ENCODE results near the gene UBE2B. TPM values are rescaled to one million over a fixed set of nuclear protein-coding genes. Genes with fewer than 3 reads are reported as not detected.
A peak's percentile ranks its signal among the peaks of the same experiment; 100 is the strongest.
"Not testable (repeated sequence)": the region's sequence is repeated elsewhere in the genome, so short reads cannot be mapped to it uniquely, and the experiment has no call there.

UBE2B gene
- 67.8 TPM for total RNA-seq

DNA sequence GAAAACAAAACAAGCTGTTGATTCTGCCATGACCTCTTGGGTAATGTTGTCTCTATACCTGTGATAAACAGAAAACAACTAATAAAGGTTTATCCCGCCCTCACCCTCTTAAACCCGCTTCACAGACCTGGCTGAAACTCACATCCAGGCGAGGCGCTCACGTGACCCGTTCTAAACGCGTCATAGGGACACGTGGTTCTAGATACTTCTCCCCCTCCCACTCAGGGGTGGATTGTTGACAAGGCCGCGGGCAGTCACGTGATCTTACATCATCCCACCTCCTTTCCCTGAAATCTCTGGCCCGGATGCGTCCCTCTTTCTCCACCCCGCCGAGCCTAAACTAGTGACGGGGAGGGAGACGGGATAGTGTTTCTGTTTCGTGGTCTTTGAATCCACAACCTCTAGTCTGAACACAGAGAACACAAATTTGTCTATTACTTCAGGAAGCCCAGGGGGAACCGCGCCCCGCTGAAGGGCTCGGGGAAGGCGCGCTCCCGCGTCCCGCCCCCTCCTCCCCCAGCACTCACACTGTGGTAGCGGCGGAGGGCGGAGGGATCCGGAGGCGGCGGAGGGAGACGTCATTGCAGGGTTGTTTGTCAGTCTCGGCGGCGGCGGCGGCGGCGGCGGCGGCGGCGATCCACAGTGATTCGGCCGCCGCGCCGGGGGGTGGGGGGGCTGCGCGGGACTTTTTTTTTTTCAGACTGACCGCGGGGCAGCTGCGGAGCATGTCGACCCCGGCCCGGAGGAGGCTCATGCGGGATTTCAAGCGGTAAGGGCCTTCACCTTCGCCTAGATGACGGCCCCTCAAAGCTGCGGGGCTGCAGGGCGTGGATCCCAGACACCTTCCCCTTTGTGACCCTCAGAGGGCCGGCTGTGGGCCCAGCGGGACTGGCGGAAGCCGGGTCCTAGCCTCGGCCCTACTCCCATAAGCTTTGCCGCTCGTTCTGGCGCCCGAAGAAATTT is at the start of gene UBE2B:
Gene UBE2B, plus strand, starts transcription at position 699 of the 963 bp plus-strand sequence. Its CDS starts 27 bp downstream, at position 726.
- Histone ChIP-seq H3K4me3 (ENCODE audit: low read length in 3 of 3) (peak within 1 kb of the TSS; percentile 85 to 96 (median 92)), H3K27ac (ENCODE audit: low read depth, low read length) (peak within 1 kb of the TSS; percentile 100), H3K4me1 (ENCODE audit: control insufficient read depth in 3 of 3, insufficient read depth in 3 of 3, low read length in 3 of 3) (peaks cover 25 to 31% (median 29%) of the 10 kb centered on the region in 3 donors), H3K36me3 (ENCODE audit: control insufficient read depth in 3 of 3, insufficient read depth in 3 of 3, low read length in 3 of 3) (peaks cover 3 to 10% (median 7%) of the 10 kb centered on the region in 3 donors), H3K27me3 (ENCODE audit: control insufficient read depth in 3 of 3, insufficient read depth in 3 of 3, low read length in 3 of 3) (no peaks in the 10 kb centered on the region), H3K9me3 (ENCODE audit: control insufficient read depth in 3 of 3, low read length in 3 of 3) (no peaks in the 10 kb centered on the region), H3K9ac (ENCODE audit: low read depth in 1 of 3, low read length in 3 of 3) (peak within 1 kb of the TSS; percentile 99 to 100 (median 100))

DNA sequence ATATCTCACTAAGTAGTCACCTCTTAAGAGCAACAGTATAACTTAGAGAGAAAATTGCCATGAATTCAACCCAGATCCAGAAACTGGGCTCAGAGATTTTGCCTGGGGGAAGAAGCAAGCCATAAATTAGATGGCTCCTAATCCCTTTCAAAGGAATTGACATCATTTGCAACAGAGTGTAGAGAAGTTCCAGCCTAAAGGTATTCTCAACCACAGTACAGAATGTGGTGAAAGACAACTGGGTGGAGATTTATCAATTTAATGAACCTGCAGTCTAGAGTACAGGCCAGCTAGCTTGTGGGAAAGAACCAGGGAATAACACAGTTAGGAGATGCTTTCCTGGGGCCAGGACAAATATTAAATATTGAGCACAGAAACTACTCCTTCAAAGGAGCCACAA is 44.0 kb upstream of the UBE2B start:
- Histone ChIP-seq H3K4me1 (ENCODE audit: control insufficient read depth in 3 of 3, insufficient read depth in 3 of 3, low read length in 3 of 3) (no peaks in the 10 kb centered on the region), H3K27ac (ENCODE audit: low read depth, low read length) (no peak overlapping the region), H3K9me3 (ENCODE audit: control insufficient read depth in 3 of 3, low read length in 3 of 3) (peaks cover 2 to 3% (median 3%) of the 10 kb centered on the region in 3 donors), H3K27me3 (ENCODE audit: control insufficient read depth in 3 of 3, insufficient read depth in 3 of 3, low read length in 3 of 3) (no peaks in the 10 kb centered on the region), H3K4me3 (ENCODE audit: low read length in 3 of 3) (no peak overlapping the region), H3K36me3 (ENCODE audit: control insufficient read depth in 3 of 3, insufficient read depth in 3 of 3, low read length in 3 of 3) (peaks cover 0 to 2% (median 0%) of the 10 kb centered on the region in 3 donors), H3K9ac (ENCODE audit: low read depth in 1 of 3, low read length in 3 of 3) (no peak overlapping the region)

DNA sequence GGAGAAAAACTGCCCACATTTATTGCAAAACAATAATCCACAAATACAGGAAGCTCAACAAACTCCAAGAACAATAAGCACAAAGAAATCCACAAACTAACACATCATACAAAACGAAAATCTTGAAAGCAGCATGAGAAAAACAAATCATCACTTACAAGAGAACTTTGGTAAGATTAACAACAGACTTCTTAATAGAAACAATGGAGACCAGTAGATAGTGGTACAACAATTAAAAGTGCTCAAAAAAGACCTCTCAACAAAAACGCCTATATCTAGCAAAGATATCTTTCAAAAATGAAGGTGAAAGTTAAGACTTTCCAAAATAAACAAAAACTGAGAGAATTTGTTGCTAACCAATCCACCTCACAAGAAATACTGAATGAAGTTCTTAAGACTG is 42.8 kb upstream of the UBE2B start:
- no peaks in the 10 kb centered on the region for H3K4me1 ChIP-seq (ENCODE audit: control insufficient read depth in 3 of 3, insufficient read depth in 3 of 3, low read length in 3 of 3)
- no peak overlapping the region for H3K27ac ChIP-seq (ENCODE audit: low read depth, low read length)
- H3K9ac ChIP-seq (ENCODE audit: low read depth in 1 of 3, low read length in 3 of 3): no peak overlapping the region
- peaks cover 0 to 2% (median 0%) of the 10 kb centered on the region in 3 donors for H3K36me3 ChIP-seq (ENCODE audit: control insufficient read depth in 3 of 3, insufficient read depth in 3 of 3, low read length in 3 of 3)
- no peak overlapping the region for H3K4me3 ChIP-seq (ENCODE audit: low read length in 3 of 3)
- H3K9me3 ChIP-seq (ENCODE audit: control insufficient read depth in 3 of 3, low read length in 3 of 3): peaks cover 2 to 3% (median 3%) of the 10 kb centered on the region in 3 donors
- H3K27me3 ChIP-seq (ENCODE audit: control insufficient read depth in 3 of 3, insufficient read depth in 3 of 3, low read length in 3 of 3): no peaks in the 10 kb centered on the region

DNA sequence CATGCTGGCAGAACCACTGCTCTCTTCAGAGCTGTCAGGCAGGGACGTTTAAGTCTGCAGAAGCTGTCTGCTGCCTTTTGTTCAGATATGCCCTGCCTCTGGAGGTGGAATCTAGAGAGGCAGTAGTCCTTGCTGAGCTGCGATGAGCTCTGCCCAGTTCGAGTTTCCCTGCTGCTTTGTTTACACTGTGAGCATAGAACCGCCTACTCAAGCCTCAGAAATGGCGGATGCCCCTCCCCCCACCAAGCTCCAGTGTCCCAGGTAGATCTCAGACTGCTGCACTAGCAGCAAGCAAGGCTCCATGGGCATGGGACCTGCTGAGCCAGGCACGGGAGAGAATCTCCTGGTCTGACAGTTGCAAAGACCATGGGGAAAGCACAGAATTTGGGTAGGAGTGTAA is 34.5 kb upstream of the UBE2B start:
- H3K9me3 ChIP-seq (ENCODE audit: control insufficient read depth in 3 of 3, low read length in 3 of 3); H3K36me3 ChIP-seq (ENCODE audit: control insufficient read depth in 3 of 3, insufficient read depth in 3 of 3, low read length in 3 of 3); H3K4me3 ChIP-seq (ENCODE audit: low read length in 3 of 3); H3K4me1 ChIP-seq (ENCODE audit: control insufficient read depth in 3 of 3, insufficient read depth in 3 of 3, low read length in 3 of 3); H3K27ac ChIP-seq (ENCODE audit: low read depth, low read length); H3K27me3 ChIP-seq (ENCODE audit: control insufficient read depth in 3 of 3, insufficient read depth in 3 of 3, low read length in 3 of 3); H3K9ac ChIP-seq (ENCODE audit: low read depth in 1 of 3, low read length in 3 of 3): not testable (repeated sequence)

DNA sequence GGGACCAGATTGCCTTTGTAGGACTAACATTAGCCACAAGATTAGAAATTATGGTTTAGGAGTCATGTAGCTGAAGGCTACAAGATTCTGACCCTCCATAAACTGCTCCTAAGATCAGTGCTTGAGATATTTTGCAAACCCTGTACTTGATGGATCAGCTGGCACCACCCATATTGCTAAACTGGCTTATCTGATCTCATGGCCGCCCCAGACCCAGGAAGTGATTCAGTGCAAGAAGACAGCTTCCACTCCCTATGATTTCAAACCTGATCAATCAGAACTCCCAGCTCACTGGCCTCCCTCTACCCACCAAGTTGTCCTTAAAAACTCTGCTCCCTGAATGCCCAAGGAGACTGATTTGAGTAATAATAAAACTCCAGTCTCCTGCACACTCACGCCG is 27.9 kb upstream of the UBE2B start:
- not testable (repeated sequence) for H3K9me3 ChIP-seq (ENCODE audit: control insufficient read depth in 3 of 3, low read length in 3 of 3); H3K36me3 ChIP-seq (ENCODE audit: control insufficient read depth in 3 of 3, insufficient read depth in 3 of 3, low read length in 3 of 3); H3K27me3 ChIP-seq (ENCODE audit: control insufficient read depth in 3 of 3, insufficient read depth in 3 of 3, low read length in 3 of 3); H3K9ac ChIP-seq (ENCODE audit: low read depth in 1 of 3, low read length in 3 of 3); H3K4me3 ChIP-seq (ENCODE audit: low read length in 3 of 3); H3K4me1 ChIP-seq (ENCODE audit: control insufficient read depth in 3 of 3, insufficient read depth in 3 of 3, low read length in 3 of 3); H3K27ac ChIP-seq (ENCODE audit: low read depth, low read length)

DNA sequence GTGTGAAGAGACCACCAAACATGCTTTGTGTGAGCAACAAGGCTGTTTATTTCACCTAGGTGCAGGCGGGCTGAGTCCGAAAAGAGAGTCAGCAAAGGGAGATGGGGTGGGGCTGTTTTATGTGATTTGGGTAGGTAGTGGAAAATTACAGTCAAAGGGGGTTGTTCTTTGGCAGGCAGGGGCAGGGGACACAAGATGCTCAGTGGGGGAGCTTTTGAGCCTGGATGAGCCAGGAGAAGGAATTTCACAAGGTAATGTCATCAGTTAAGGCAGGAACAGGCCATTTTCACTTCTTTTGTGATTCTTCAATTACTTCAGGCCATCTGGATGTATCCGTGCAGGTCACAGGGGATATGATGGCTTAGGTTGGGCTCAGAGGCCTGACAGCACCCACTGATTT is 25.9 kb upstream of the UBE2B start:
- H3K9ac ChIP-seq (ENCODE audit: low read depth in 1 of 3, low read length in 3 of 3); H3K9me3 ChIP-seq (ENCODE audit: control insufficient read depth in 3 of 3, low read length in 3 of 3); H3K27ac ChIP-seq (ENCODE audit: low read depth, low read length); H3K36me3 ChIP-seq (ENCODE audit: control insufficient read depth in 3 of 3, insufficient read depth in 3 of 3, low read length in 3 of 3); H3K4me3 ChIP-seq (ENCODE audit: low read length in 3 of 3); H3K27me3 ChIP-seq (ENCODE audit: control insufficient read depth in 3 of 3, insufficient read depth in 3 of 3, low read length in 3 of 3); H3K4me1 ChIP-seq (ENCODE audit: control insufficient read depth in 3 of 3, insufficient read depth in 3 of 3, low read length in 3 of 3): not testable (repeated sequence)

DNA sequence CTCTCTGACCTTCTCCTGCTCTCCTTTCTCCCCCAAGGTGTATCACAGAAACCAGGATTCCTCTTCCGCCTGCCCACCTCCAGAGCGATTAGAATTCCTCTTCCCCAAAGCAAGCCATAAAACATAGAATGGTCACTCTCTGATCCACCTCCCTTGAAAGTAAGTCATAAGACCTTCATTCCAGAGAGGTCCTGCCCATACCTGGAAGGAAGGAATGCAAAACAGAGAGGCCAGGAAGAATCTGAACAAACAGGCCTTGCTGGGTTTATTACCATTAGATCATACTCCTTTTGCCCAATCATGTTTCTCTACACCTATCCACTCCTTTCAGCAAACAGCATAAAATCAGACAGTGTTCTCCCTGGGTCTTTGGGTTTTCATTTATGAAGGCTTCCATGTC is 25.4 kb upstream of the UBE2B start:
- Histone ChIP-seq H3K27me3 (ENCODE audit: control insufficient read depth in 3 of 3, insufficient read depth in 3 of 3, low read length in 3 of 3) (no peaks in the 10 kb centered on the region), H3K36me3 (ENCODE audit: control insufficient read depth in 3 of 3, insufficient read depth in 3 of 3, low read length in 3 of 3) (peaks cover 2 to 4% (median 3%) of the 10 kb centered on the region in 3 donors), H3K4me3 (ENCODE audit: low read length in 3 of 3) (no peak overlapping the region), H3K9me3 (ENCODE audit: control insufficient read depth in 3 of 3, low read length in 3 of 3) (no peaks in the 10 kb centered on the region), H3K27ac (ENCODE audit: low read depth, low read length) (no peak overlapping the region), H3K9ac (ENCODE audit: low read depth in 1 of 3, low read length in 3 of 3) (no peak overlapping the region), H3K4me1 (ENCODE audit: control insufficient read depth in 3 of 3, insufficient read depth in 3 of 3, low read length in 3 of 3) (no peaks in the 10 kb centered on the region)

DNA sequence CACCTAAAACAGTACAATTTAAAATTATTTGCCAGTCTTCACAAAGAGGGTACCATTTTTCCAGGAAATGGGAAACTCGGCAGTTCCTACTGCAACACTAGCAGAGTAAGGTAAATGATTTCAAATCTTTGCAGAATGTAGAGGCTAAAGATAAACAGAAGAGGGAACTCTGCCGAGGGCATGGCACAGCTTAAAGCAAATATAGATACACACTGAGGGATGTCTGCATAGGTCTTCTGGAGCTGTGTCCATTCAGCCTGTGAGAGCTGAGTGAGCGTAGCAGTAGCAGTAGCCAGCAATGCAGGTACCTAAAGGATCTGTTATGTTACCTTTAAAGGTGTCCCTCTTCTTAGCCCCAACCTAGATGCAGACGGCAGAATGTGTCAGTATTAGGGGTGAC is 21.9 kb upstream of the UBE2B start:
- Histone ChIP-seq H3K4me3 (ENCODE audit: low read length in 3 of 3) (no peak overlapping the region), H3K27ac (ENCODE audit: low read depth, low read length) (no peak overlapping the region), H3K9me3 (ENCODE audit: control insufficient read depth in 3 of 3, low read length in 3 of 3) (no peaks in the 10 kb centered on the region), H3K9ac (ENCODE audit: low read depth in 1 of 3, low read length in 3 of 3) (no peak overlapping the region), H3K36me3 (ENCODE audit: control insufficient read depth in 3 of 3, insufficient read depth in 3 of 3, low read length in 3 of 3) (peaks cover 2 to 4% (median 3%) of the 10 kb centered on the region in 3 donors), H3K4me1 (ENCODE audit: control insufficient read depth in 3 of 3, insufficient read depth in 3 of 3, low read length in 3 of 3) (peaks cover 0 to 4% (median 0%) of the 10 kb centered on the region in 3 donors), H3K27me3 (ENCODE audit: control insufficient read depth in 3 of 3, insufficient read depth in 3 of 3, low read length in 3 of 3) (no peaks in the 10 kb centered on the region)

DNA sequence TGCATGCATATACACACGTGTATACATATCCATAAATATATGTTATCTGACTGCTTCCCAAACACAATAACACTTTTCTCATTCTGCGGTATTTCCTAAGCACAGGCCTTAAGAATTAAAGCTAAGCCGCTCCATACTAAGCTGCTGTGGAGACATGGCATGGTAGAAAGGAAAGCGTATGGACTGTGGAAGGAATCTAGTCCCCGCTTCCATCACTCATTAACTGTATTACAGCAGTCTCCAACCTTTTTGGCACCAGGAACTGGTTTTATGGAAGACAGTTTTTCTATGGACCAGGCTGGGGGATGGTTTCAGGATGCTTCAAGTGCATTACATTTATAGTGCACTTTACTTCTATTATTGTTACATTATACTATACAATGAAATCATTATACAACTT is 15.7 kb upstream of the UBE2B start:
- no peak overlapping the region for H3K4me3 ChIP-seq (ENCODE audit: low read length in 3 of 3)
- H3K4me1 ChIP-seq (ENCODE audit: control insufficient read depth in 3 of 3, insufficient read depth in 3 of 3, low read length in 3 of 3): peaks cover 0 to 4% (median 0%) of the 10 kb centered on the region in 3 donors
- no peaks in the 10 kb centered on the region for H3K36me3 ChIP-seq (ENCODE audit: control insufficient read depth in 3 of 3, insufficient read depth in 3 of 3, low read length in 3 of 3)
- H3K27ac ChIP-seq (ENCODE audit: low read depth, low read length): no peak overlapping the region
- H3K27me3 ChIP-seq (ENCODE audit: control insufficient read depth in 3 of 3, insufficient read depth in 3 of 3, low read length in 3 of 3): no peaks in the 10 kb centered on the region
- no peaks in the 10 kb centered on the region for H3K9me3 ChIP-seq (ENCODE audit: control insufficient read depth in 3 of 3, low read length in 3 of 3)
- no peak overlapping the region for H3K9ac ChIP-seq (ENCODE audit: low read depth in 1 of 3, low read length in 3 of 3)

DNA sequence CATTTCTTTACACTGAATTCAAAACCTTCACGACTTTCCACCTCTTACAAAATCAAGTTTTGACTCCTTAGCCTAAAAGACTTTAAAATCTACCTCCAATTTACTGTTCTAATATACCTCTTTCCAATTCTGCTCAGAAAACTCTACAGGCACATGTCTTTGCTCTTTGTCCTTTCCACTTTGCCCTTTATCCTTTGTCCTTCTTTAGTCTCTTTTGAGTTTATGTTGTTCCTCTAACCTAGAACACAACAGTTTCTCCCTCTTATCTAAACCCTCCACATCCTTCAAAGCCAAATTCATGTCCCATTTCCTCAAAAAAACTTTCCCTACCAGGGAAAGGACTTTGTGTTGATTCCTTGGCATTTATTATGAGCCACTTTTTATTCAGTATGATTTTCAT is 5.8 kb upstream of the UBE2B start:
- H3K9ac ChIP-seq (ENCODE audit: low read depth in 1 of 3, low read length in 3 of 3): no peak overlapping the region
- H3K36me3 ChIP-seq (ENCODE audit: control insufficient read depth in 3 of 3, insufficient read depth in 3 of 3, low read length in 3 of 3): no peaks in the 10 kb centered on the region
- H3K4me3 ChIP-seq (ENCODE audit: low read length in 3 of 3): no peak overlapping the region
- H3K4me1 ChIP-seq (ENCODE audit: control insufficient read depth in 3 of 3, insufficient read depth in 3 of 3, low read length in 3 of 3): peaks cover 19 to 23% (median 19%) of the 10 kb centered on the region in 3 donors
- H3K27ac ChIP-seq (ENCODE audit: low read depth, low read length): no peak overlapping the region
- no peaks in the 10 kb centered on the region for H3K27me3 ChIP-seq (ENCODE audit: control insufficient read depth in 3 of 3, insufficient read depth in 3 of 3, low read length in 3 of 3)
- H3K9me3 ChIP-seq (ENCODE audit: control insufficient read depth in 3 of 3, low read length in 3 of 3): no peaks in the 10 kb centered on the region
